Ovary (tissue), 9 donors: ENCODE data around the gene INPP5E. TPM values are rescaled to one million over a fixed set of nuclear protein-coding genes. Genes with fewer than 3 reads are reported as not detected.

Source experiments
- DNase-seq, 5 donors: peaks; one replicate each; pipeline ENCODE4 v3.0.0-alpha.2; 2019 to 2020
- H3K27ac ChIP-seq, 2 donors: fragments of 200-600 bp; one replicate each; pipeline versions ENCODE4 v1.5.1 to v1.8.0; 2019 to 2022
- H3K27me3 ChIP-seq: fragments of 200-600 bp; one replicate; pipeline ENCODE4 v1.8.0; 2022
- H3K36me3 ChIP-seq: fragments of 200-600 bp; sonication (generic); one replicate; pipeline ENCODE4 v1.5.1; 2019
- H3K4me1 ChIP-seq: one replicate; pipeline ENCODE4 v1.8.1; 2013; ENCODE audit warnings: mild to moderate bottlenecking, moderate library complexity; ENCODE audit not compliant: insufficient read depth
- H3K4me3 ChIP-seq: fragments of 200-600 bp; sonication (generic); one replicate; pipeline ENCODE4 v1.5.1; 2017
- H3K9me3 ChIP-seq, 2 donors: fragments of 200-600 bp in 1 of 2; sonication (generic) in 1 of 2; one replicate each; pipeline versions ENCODE4 v1.5.1 to v1.8.1; 2013 to 2019; ENCODE audit warnings: mild to moderate bottlenecking in 1 of 2, moderate library complexity in 1 of 2
- EP300 ChIP-seq: sonication (generic); formaldehyde crosslinking; IDR thresholded peaks from one replicate; pipeline ENCODE4 v1.6.1; 2017; ENCODE audit warnings: antibody characterized with exemption
- POLR2A ChIP-seq: fragments of 450-650 bp; IDR thresholded peaks from one replicate; pipeline ENCODE4 v1.6.1; 2017; ENCODE audit warnings: antibody characterized with exemption, mild to moderate bottlenecking, moderate library complexity
- WGBS, 3 donors: extraction: QIAGEN DNeasy Blood & Tissue Kit in 1 of 3; methylation state at CpG; one replicate each; pipeline versions ENCODE4 v1.1.5 to v1.1.7; 2013 to 2017; 5-methylcytosine and 5-hydroxymethylcytosine counted together
- intact Hi-C, 4 donors: fragments of 100-400 bp; cut with DNase I; formaldehyde crosslinking; loops; one replicate each; pipeline versions ENCODE4 v1.11.0 to v1.15.1; 2022 to 2023
- polyA plus RNA-seq, 2 donors: library from polyadenylated mRNA; stranded (reverse); fragments of 200-250 nt in 1 of 2; fragments of 350-450 nt in 1 of 2; fragmentation: Illumina TruSeq in 1 of 2; extraction: RNeasy Lipid Tissue Mini Kit (QIAGEN cat#74804) in 1 of 2; gene quantifications; one replicate each; pipeline ENCODE4 v1.2.3, GENCODE V29; 2013 to 2014
- total RNA-seq, 7 donors: library from RNA; depleted of rRNA in 2 of 7; stranded (reverse); fragments of >200 nt in 2 of 7; fragmentation: NEBNext Ultra II Directional in 3 of 7; extraction: Animal tissue kit (Norgen Biotek cat#: 25700) in 3 of 7; gene quantifications; one replicate each; pipeline versions ENCODE4 v1.1.0 to v1.2.4, GENCODE V29; 2016 to 2023
- TF ChIP-seq, protein P1 (sequence below), 3 donors: fragments of 450-650 bp in 2 of 3; fragments of 200-600 bp in 1 of 3; IDR thresholded peaks; one replicate each; pipeline versions ENCODE4 v1.5.1 to v1.8.0; 2016 to 2022; ENCODE audit warnings: antibody characterized with exemption in 3 of 3, mild to moderate bottlenecking in 1 of 3
- donor health status: DM: no; HTN: no; CAD: no; lungs with moderate emphysema.
- donor health status: DM: no; HTN: no; CAD: no.
- donor health status: Bipolar disorder and iron deficiency.
- donor health status: DM: yes; HTN: yes; CAD: no.
- donor health status: DM: no; HTN: no; CAD: no.
- donor health status: DM: yes; HTN: yes; CAD: no.

INPP5E gene
- total and polyA plus RNA-seq, 9 donors: 3.4 to 18.5 (median 15.0) TPM

DNA sequence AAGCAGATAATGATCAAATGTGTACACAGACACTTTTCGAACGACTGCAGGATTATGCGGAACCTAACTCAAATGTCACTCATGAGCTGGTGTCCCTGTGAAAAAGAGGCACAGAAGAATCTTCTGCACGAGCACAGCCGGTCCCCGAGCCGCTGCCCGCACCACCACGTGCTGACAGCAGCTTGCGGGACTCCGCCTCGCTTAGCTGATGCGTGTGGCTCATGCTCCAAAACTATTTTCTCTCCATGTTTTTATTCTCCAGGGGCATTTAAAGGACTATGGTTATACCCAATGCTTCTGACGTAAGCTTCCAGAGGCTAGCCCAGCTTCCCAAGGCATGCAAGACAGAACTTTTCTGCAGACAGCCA lies 33.7 kb upstream of the INPP5E start:
- TF ChIP-seq POLR2A: no peak
- TF ChIP-seq, protein P1, sequence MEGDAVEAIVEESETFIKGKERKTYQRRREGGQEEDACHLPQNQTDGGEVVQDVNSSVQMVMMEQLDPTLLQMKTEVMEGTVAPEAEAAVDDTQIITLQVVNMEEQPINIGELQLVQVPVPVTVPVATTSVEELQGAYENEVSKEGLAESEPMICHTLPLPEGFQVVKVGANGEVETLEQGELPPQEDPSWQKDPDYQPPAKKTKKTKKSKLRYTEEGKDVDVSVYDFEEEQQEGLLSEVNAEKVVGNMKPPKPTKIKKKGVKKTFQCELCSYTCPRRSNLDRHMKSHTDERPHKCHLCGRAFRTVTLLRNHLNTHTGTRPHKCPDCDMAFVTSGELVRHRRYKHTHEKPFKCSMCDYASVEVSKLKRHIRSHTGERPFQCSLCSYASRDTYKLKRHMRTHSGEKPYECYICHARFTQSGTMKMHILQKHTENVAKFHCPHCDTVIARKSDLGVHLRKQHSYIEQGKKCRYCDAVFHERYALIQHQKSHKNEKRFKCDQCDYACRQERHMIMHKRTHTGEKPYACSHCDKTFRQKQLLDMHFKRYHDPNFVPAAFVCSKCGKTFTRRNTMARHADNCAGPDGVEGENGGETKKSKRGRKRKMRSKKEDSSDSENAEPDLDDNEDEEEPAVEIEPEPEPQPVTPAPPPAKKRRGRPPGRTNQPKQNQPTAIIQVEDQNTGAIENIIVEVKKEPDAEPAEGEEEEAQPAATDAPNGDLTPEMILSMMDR (IDR thresholded peaks at IDR 0.05): no peak
- Histone ChIP-seq H3K4me1 (no peaks in the 10 kb centered on the region), H3K4me3 (no peak overlapping the region), H3K27me3 (no peaks in the 10 kb centered on the region), H3K9me3 (no peaks in the 10 kb centered on the region), H3K36me3 (no peaks in the 10 kb centered on the region), H3K27ac (no peak overlapping the region)
- intact Hi-C loops: no loop called here
- no peak for DNase-seq
- WGBS, 3 donors: 88 to 89% (median 89%) methylated on average over 14 of the region's 14 CpGs

DNA sequence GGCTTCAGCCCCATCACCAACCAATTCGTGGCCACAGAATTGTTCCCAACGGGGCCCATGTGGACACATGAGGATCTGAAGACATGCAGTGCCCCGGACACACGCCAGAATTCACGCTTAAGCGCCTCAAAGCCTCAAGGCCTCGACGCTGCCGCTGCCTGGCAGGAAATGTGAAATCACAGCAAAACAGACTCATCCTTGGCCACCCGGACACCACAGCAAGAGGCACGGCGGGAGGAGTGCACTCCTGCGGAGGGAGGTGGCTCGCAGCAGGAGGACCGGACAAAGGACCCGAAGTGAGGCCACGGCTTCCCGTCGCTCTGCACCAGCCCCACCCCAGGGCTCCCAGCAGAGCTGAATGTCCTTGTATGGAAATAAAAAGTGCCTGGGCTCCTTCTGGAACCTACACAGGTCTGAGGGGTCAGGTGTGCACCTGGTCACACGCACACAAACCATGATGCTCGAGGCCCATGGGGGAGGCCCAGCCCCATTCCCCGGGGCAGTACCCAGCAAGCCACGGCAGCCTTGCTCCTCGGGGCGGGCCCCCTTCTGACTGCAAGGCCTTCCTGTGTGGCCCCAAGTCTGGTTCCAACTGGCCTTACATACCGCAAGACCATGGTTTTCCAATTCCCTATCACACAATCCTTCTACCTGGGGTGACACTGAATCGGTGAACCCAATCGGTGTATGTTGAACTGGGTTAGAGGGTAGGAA lies 33.2 kb upstream of the INPP5E start:
- H3K27me3 ChIP-seq: no peaks in the 10 kb centered on the region
- H3K27ac ChIP-seq: no peak overlapping the region
- intact Hi-C loops: no loop called here
- TF ChIP-seq POLR2A: no peak
- no peak for TF ChIP-seq EP300
- TF ChIP-seq, protein P1 (IDR thresholded peaks at IDR 0.05): no peak
- H3K4me1 ChIP-seq: no peaks in the 10 kb centered on the region
- no peak overlapping the region for H3K4me3 ChIP-seq
- no peaks in the 10 kb centered on the region for H3K36me3 ChIP-seq
- 83 to 88% (median 88%) methylated on average over 28 of the region's 28 CpGs for WGBS, 3 donors
- no peaks in the 10 kb centered on the region for H3K9me3 ChIP-seq
- DNase-seq: no peak

DNA sequence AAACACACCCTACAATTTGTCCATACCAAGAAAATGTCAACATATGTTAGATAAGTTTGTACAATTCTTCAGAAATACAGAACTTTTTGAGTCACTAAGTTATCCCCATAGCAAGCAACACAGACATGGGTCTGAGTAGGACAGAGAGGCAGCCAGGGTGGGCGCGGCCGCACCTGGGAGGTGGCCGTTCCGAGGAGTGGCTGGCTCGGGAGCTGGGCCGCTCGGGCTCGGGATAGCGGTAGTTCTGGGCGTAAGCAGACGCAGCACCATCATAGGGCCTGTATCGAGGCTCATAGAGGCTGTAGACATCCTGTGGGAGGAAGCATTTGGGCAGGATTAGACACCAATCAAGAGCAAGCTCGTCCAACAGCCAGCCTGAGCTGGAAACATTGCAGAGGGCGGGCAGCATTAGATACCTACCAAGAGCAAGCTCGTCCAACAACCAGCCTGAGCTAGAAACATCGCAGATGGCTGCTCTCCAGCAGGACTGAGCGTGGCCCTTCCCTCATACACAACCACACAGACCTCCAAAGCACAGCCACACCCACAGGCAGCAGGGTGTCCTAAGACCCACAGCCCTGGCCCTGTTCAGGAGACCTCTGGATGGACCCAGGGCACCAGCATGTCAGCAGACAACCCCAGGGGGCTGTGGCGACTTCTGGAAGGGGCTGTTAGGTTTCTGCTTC lies 32.3 kb upstream of the INPP5E start:
- TF ChIP-seq POLR2A: no peak
- TF ChIP-seq EP300: no peak
- TF ChIP-seq, protein P1 (IDR thresholded peaks at IDR 0.05): no peak

DNA sequence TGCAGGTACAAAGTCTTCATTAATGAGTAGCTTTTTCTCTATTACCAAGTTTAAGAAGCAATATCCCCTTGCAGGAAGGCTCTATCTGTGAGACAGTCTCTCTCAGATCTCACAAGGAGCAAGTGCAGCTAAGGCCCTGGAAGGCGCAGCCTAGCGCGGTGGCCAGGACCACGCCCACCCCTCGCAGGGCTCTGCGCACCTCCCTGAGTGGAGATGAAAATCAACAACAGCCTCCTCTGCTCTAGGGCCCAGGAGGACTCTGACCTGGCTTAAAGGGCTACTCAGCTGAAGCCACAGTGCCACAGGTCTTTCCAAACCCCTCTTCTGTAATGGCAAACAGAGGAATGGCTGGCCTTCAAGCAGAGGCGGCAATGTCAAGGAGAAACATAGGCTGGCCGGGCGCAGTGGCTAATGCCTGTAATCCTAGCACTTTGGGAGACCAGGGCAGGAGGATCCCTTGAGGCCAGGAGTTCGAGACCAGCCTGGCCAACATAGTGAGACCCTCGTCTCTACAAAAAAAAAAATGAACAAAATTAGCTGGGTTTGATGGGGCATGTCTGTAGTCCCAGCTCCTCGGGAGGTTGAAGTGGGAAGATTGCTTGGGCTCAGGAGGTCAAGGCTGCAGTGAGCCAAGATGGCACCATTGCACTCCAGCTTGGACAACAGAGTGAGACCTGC lies 31.3 kb upstream of the INPP5E start:
- Histone ChIP-seq H3K27me3 (no peaks in the 10 kb centered on the region), H3K9me3 (no peaks in the 10 kb centered on the region), H3K27ac (no peak overlapping the region), H3K36me3 (no peaks in the 10 kb centered on the region), H3K4me3 (no peak overlapping the region), H3K4me1 (no peaks in the 10 kb centered on the region)
- intact Hi-C loops: no loop called here
- TF ChIP-seq, protein P1 (IDR thresholded peaks at IDR 0.05): no peak
- TF ChIP-seq EP300: no peak
- TF ChIP-seq POLR2A: no peak
- DNase-seq: no peak
- WGBS, 3 donors: 83 to 85% (median 84%) methylated on average over 12 of the region's 12 CpGs

More for the DNA sequence above, 32.3 kb upstream of the INPP5E start:
- no peaks in the 10 kb centered on the region for H3K36me3 ChIP-seq
- WGBS, 3 donors: 90 to 92% (median 91%) methylated on average over 19 of the region's 19 CpGs
- no peak for DNase-seq
- no peak overlapping the region for H3K4me3 ChIP-seq
- intact Hi-C loops: no loop called here
- no peaks in the 10 kb centered on the region for H3K9me3 ChIP-seq
- H3K4me1 ChIP-seq: no peaks in the 10 kb centered on the region
- H3K27ac ChIP-seq: no peak overlapping the region
- H3K27me3 ChIP-seq: no peaks in the 10 kb centered on the region
